ENCODE results near the gene ATN1. TPM values are rescaled to one million over a fixed set of nuclear protein-coding genes. Genes with fewer than 3 reads are reported as not detected.

ATN1 gene
- total and polyA plus RNA-seq, 9 of the 15 experiments (the other 6 are each of a cell fraction or from before 2014, with no cell fraction given): 0.15 to 49.8 (median 2.7) TPM

DNA sequence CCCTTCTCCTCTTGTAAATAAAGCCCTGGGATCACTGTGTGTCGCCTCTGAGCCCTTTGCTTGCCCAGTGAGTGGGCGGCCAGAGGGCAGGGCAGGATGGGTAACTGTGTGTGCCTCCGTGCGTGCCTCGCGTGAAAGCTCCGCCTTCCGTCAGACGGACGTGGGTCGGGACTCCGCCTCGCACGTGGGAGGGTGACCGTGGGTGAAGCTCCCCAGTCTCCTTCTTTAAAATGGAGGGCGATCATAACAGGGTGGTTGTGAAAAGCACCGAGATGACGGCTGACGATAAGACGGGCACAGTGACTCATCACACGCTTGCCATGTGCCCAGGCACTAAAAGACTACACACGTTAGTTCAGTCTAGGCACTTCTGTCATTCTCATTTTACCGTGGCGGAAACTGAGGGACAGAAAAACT lies 33.5 kb downstream of the ATN1 start (continued):
- TF ChIP-seq CTCF (IDR thresholded peaks at IDR 0.05 in 2 of 3, conservative IDR thresholded peaks at IDR 0.05 in 1 of 3; ENCODE audit: insufficient read depth in 2 of 3, low read depth in 1 of 3, low read length in 3 of 3) (no peak), HDAC3 (IDR thresholded peaks at IDR 0.05; ENCODE audit: borderline replicate concordance, partially characterized antibody) (no peak), ATF1 (CRISPR knock-in tag; IDR thresholded peaks at IDR 0.05) (no peak), ATF1 (tag; IDR thresholded peaks at IDR 0.05) (no peak), ZBTB8A (IDR thresholded peaks at IDR 0.05; ENCODE audit: partially characterized antibody) (no peak), ESRRA (IDR thresholded peaks at IDR 0.05; ENCODE audit: borderline replicate concordance, low read depth) (no peak), CEBPB (tag; IDR thresholded peaks at IDR 0.05) (no peak), MAX (CRISPR knock-in tag; IDR thresholded peaks at IDR 0.05) (peak; percentile 65), CBX3 (IDR thresholded peaks at IDR 0.05; ENCODE audit: borderline replicate concordance in 1 of 2, low read length in 2 of 2) (peak in 1 of 2 experiments; percentile 17; a peak in 1 of 3 replicates), ZNF316 (IDR thresholded peaks at IDR 0.05) (no peak), ZNF589 (CRISPR knock-in tag; IDR thresholded peaks at IDR 0.05; ENCODE audit: low read depth) (no peak), RBM15 (IDR thresholded peaks at IDR 0.05; ENCODE audit: insufficient read depth, low read length) (no peak), NCOA2 (IDR thresholded peaks at IDR 0.05; ENCODE audit: partially characterized antibody in 2 of 2) (no peak), ZNF79 (CRISPR knock-in tag; IDR thresholded peaks at IDR 0.05; ENCODE audit: low read depth) (no peak), SRF (CRISPR knock-in tag; IDR thresholded peaks at IDR 0.05) (no peak), HMG20A (CRISPR knock-in tag; conservative IDR thresholded peaks at IDR 0.05) (no peak), ZNF583 (CRISPR knock-in tag; IDR thresholded peaks at IDR 0.05) (no peak), GATA2 (CRISPR knock-in tag; IDR thresholded peaks at IDR 0.05) (peak; percentile 49), CEBPG (CRISPR knock-in tag; IDR thresholded peaks at IDR 0.05) (no peak), CEBPG (tag; conservative IDR thresholded peaks at IDR 0.05 in 1 of 2, IDR thresholded peaks at IDR 0.05 in 1 of 2) (no peak), ZNF239 (CRISPR knock-in tag; IDR thresholded peaks at IDR 0.05) (no peak), ATF4 (CRISPR knock-in tag; IDR thresholded peaks at IDR 0.05) (no peak), ZNF655 (CRISPR knock-in tag; IDR thresholded peaks at IDR 0.05) (no peak), ZNF263 (CRISPR knock-in tag; IDR thresholded peaks at IDR 0.05; ENCODE audit: borderline replicate concordance) (no peak)
- TF ChIP-seq, protein P1, sequence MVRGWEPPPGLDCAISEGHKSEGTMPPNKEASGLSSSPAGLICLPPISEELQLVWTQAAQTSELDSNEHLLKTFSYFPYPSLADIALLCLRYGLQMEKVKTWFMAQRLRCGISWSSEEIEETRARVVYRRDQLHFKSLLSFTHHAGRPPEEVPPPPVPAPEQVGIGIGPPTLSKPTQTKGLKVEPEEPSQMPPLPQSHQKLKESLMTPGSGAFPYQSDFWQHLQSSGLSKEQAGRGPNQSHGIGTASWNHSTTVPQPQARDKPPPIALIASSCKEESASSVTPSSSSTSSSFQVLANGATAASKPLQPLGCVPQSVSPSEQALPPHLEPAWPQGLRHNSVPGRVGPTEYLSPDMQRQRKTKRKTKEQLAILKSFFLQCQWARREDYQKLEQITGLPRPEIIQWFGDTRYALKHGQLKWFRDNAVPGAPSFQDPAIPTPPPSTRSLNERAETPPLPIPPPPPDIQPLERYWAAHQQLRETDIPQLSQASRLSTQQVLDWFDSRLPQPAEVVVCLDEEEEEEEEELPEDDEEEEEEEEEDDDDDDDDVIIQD (CRISPR knock-in tag; IDR thresholded peaks at IDR 0.05): no peak

Measured in K562 (cell line).